ENCODE measurements around the gene PCDH11X.
"Not testable (repeated sequence)": the region's sequence is repeated elsewhere in the genome, so short reads cannot be mapped to it uniquely, and the experiment has no call there.

PCDH11X gene

DNA sequence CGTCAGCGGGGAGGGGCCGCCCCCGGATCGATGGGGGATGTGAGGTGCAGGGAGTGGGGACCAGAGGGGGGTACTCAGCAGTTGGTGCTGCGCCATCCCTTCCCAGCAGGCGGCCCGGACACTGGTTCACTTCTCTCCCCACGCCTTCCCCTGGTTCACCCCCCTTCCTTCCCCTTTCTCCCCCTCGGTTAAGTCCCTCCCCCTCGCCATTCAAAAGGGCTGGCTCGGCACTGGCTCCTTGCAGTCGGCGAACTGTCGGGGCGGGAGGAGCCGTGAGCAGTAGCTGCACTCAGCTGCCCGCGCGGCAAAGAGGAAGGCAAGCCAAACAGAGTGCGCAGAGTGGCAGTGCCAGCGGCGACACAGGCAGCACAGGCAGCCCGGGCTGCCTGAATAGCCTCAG, at the start of gene PCDH11X:
Gene PCDH11X (plus strand): TSS at position 241 of the 400 bp plus-strand sequence. CDS start 56,130 bp downstream, outside the sequence.
- not testable (repeated sequence) for DNase-seq (ENCODE audit: low read depth in 2 of 2)

- DNase-seq (ENCODE audit: low read depth in 2 of 2): not testable (repeated sequence)
These were observed 31.7 kb upstream of the PCDH11X start for GRCh38 chrX:91747446-91747845.

DNA sequence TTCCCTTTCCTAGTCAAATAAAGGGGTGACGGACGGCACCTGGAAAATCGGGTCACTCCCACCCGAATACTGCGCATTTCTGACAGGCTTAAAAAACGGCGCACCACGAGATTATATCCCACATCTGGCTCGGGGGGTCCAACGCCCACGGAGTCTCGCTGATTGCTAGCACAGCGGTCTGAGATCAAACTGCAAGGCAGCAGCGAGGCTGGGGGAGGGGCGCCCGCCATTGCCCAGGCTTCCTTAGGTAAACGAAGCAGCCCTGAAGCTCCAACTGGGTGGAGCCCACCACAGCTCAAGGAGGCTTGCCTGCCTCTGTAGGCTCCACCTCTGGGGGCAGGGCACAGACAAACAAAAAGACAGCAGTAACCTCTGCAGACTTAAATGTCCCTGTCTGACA, 26.2 kb upstream of the PCDH11X start:
- DNase-seq (ENCODE audit: low read depth in 2 of 2): not testable (repeated sequence)

GRCh38 chrX:91770619-91771488, 8.3 kb upstream of the PCDH11X start:
- not testable (repeated sequence) for DNase-seq (ENCODE audit: low read depth in 2 of 2)

GRCh38 chrX:91773943-91774342, 5.2 kb upstream of the PCDH11X start:
- not testable (repeated sequence) for DNase-seq (ENCODE audit: low read depth in 2 of 2)

GRCh38 chrX:91780008-91780407, 833 bp downstream of the PCDH11X start:
- not testable (repeated sequence) for DNase-seq (ENCODE audit: low read depth in 2 of 2)

DNA sequence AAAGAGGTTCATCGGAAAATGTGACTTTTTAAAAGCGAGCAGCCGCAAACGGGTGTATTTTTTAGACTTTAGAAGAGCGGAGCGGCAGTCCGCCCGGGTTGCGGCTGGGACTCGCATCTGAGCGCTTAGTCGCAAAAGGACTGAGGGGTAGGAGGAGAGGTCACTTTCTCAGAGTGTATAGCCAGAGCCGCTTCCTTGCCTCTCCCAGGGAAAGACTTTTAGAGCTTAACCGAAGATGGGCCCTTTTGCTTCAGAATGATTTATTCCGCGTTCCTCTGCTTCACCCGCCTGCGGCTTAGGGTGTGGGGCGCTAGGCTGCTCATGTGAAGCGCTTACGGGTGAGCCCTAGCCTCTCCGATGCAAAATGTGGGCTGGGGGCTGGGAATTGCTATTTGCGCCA, 1.5 kb downstream of the PCDH11X start:
- not testable (repeated sequence) for DNase-seq (ENCODE audit: low read depth in 2 of 2)

DNA sequence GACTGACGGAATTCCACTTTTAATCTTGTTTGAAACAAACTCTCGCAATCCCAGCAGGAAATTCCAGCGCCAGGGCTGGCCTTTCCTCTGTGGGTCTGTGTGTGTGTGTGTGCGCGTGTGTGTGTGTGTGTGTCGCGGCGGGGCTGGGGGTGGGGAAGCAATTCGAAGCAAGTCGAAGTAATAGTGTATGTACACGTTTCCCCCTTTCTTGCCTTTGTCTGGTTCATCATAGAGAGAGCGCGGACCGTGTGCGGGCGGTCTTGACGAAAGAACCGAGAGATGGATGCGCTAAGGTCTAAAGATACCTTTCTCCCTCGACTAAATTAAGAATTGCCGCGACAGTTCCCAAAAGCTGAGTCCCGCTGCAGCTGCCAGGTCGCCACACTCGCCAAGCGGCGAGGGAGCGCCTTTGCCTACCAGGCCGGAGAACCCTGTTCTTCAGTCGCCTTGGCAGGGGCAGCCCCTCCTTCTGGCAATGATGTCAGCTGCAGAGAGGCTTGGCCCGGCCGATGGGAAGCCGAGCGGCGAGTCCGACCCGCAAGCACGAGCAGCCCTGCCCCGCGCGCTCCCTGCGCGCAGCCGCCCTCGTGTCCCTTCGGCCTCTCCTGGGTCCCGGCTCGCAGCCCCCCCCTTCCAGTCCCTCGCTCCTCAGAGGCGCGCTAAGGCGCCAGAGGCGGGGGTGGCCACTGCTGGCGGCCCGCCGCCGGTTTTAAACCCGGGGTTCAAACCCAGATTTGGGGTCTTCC, 2.6 kb downstream of the PCDH11X start:
- not testable (repeated sequence) for DNase-seq (ENCODE audit: low read depth in 2 of 2)

DNA sequence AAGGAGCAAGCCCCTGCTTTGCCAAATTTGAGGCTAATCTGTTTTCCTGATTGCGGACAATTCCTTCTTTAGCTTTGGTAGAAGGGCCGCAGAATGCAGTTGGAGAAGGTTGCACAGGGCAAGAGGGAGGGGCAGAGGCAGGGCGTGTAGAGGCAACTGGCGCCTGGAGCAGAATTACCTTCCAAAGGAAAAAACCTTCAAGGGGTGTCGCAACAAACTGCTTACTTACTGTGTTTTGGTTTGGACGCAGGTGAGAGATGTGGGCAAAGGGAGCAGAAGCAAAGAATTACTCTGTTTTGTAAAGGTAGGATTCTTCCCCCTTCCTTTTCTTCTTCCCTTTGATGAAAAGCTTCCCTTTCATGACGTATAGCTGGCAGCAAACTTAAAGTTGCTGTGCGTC, 3.6 kb downstream of the PCDH11X start:
- DNase-seq (ENCODE audit: low read depth in 2 of 2): not testable (repeated sequence)

- not testable (repeated sequence) for DNase-seq (ENCODE audit: low read depth in 2 of 2)
These were observed 38.4 kb downstream of the PCDH11X start for GRCh38 chrX:91817537-91817936.

DNA sequence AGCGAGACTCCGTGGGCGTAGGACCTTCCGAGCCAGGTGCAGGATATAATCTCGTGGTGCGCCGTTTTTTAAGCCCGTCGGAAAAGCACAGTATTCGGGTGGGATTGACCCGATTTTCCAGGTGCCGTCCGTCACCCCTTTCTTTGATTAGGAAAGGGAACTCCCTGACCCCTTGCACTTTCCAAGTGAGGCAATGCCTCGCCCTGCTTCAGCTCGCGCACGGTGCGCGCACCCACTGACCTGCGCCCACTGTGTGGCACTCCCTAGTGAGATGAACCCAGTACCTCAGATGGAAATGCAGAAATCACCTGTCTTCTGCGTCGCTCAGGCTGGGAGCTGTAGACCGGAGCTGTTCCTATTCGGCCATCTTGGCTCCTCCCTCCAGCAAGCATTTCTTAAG, 46.1 kb downstream of the PCDH11X start:
- not testable (repeated sequence) for DNase-seq (ENCODE audit: low read depth in 2 of 2)
